Spleen (tissue), 11 donors: ENCODE measurements around the gene RSBN1L. TPM values are rescaled to one million over a fixed set of nuclear protein-coding genes. Genes with fewer than 3 reads are reported as not detected.
"Not testable (repeated sequence)": the region's sequence is repeated elsewhere in the genome, so short reads cannot be mapped to it uniquely, and the experiment has no call there.

Experiments
- DNase-seq: peaks from one replicate; pipeline ENCODE4 v3.0.0-alpha.2; 2020
- H3K27ac ChIP-seq, 8 donors: fragments of 200-600 bp; sonication (generic) in 7 of 8; 1 replicate in 4 of 8; 2 replicates in 4 of 8; pipeline versions ENCODE4 v1.5.0 to v1.8.0; 2016 to 2021; ENCODE audit warnings: inconsistent platforms in 4 of 8, mild to moderate bottlenecking in 4 of 8, moderate library complexity in 1 of 8
- H3K27me3 ChIP-seq, 7 donors: fragments of 200-600 bp; sonication (generic) in 6 of 7; replicated peaks in 1 of 7; 1 replicate in 4 of 7; 2 replicates in 3 of 7; pipeline versions ENCODE4 v1.5.0 to v1.8.0; 2016 to 2021; ENCODE audit warnings: inconsistent platforms in 3 of 7, mild to moderate bottlenecking in 1 of 7
- H3K36me3 ChIP-seq, 6 donors: fragments of 200-600 bp; sonication (generic) in 5 of 6; 1 replicate in 4 of 6; 2 replicates in 2 of 6; pipeline versions ENCODE4 v1.5.0 to v1.8.0; 2016 to 2021; ENCODE audit warnings: inconsistent platforms in 2 of 6
- H3K4me1 ChIP-seq, 6 donors: fragments of 200-600 bp; sonication (generic) in 5 of 6; 1 replicate in 3 of 6; 2 replicates in 3 of 6; pipeline versions ENCODE4 v1.5.0 to v1.8.0; 2016 to 2021; ENCODE audit warnings: inconsistent platforms in 3 of 6
- H3K4me3 ChIP-seq, 8 donors: fragments of 200-600 bp; sonication (generic) in 7 of 8; 1 replicate in 4 of 8; 2 replicates in 4 of 8; pipeline versions ENCODE4 v1.5.0 to v1.8.0; 2016 to 2021; ENCODE audit warnings: inconsistent platforms in 4 of 8, mild to moderate bottlenecking in 4 of 8, moderate library complexity in 2 of 8
- H3K9me3 ChIP-seq, 8 donors: fragments of 200-600 bp; sonication (generic) in 7 of 8; 1 replicate in 4 of 8; 2 replicates in 4 of 8; pipeline versions ENCODE4 v1.5.0 to v1.8.0; 2016 to 2021; ENCODE audit warnings: inconsistent platforms in 4 of 8
- POLR2A ChIP-seq, 3 donors: fragments of 450-650 bp; IDR thresholded peaks; one replicate each; pipeline ENCODE4 v1.5.1; 2017; ENCODE audit warnings: antibody characterized with exemption in 3 of 3, mild to moderate bottlenecking in 1 of 3
- POLR2AphosphoS5 ChIP-seq, 3 donors: sonication (generic); formaldehyde crosslinking; IDR thresholded peaks; one replicate each; pipeline ENCODE4 v1.5.1; 2017; ENCODE audit warnings: antibody characterized with exemption in 3 of 3
- WGBS, 5 donors: extraction: QIAGEN DNeasy Blood & Tissue Kit in 3 of 5; methylation state at CpG; one replicate each; pipeline versions ENCODE4 v1.1.5 to v1.1.7; 2013 to 2018; 5-methylcytosine and 5-hydroxymethylcytosine counted together
- intact Hi-C: fragments of 100-400 bp; cut with DNase I; formaldehyde crosslinking; loops from one replicate; pipeline ENCODE4 v1.15.0; 2023; ENCODE audit warnings: low total_unique reads
- polyA plus RNA-seq, 3 donors: library from polyadenylated mRNA; stranded (reverse); fragments of 200-250 nt; gene quantifications; one replicate each; pipeline ENCODE4 v1.2.1, GENCODE V29; 2013
- total RNA-seq, 7 donors: library from RNA; depleted of rRNA in 3 of 7; stranded (reverse); fragments of >200 nt in 3 of 7; fragmentation: NEBNext Ultra II Directional in 4 of 7; extraction: Animal tissue kit (Norgen Biotek cat#: 25700) in 4 of 7; gene quantifications; one replicate each; pipeline versions ENCODE4 v1.1.0 to v1.2.1, GENCODE V29; 2016 to 2021
- TF ChIP-seq, protein P1 (sequence below), 11 experiments: fragments of 200-600 bp in 7 of 11; fragments of 450-650 bp in 4 of 11; sonication (generic) in 4 of 11; IDR thresholded peaks in 8 of 11; conservative IDR thresholded peaks in 3 of 11; 1 replicate in 7 of 11; 2 replicates in 4 of 11; pipeline versions ENCODE4 v1.4.0 to v1.8.0; 2016 to 2021; ENCODE audit warnings: antibody characterized with exemption in 11 of 11, inconsistent platforms in 4 of 11, mild to moderate bottlenecking in 1 of 11
- donor health status: healthy with polysubstance abuse.
- donor health status: DM: no; HTN: no; CAD: no; lungs with moderate emphysema.
- donor health status: DM: no; HTN: no; CAD: no.
- donor health status: Bipolar disorder and iron deficiency.
- donor health status: healthy.
- donor health status: DM: no; HTN: no; CAD: no.
- donor health status: DM: yes; HTN: yes; CAD: no.

The RSBN1L gene
- total and polyA plus RNA-seq, 10 donors: 9.4 to 32.5 (median 27.5) TPM

DNA sequence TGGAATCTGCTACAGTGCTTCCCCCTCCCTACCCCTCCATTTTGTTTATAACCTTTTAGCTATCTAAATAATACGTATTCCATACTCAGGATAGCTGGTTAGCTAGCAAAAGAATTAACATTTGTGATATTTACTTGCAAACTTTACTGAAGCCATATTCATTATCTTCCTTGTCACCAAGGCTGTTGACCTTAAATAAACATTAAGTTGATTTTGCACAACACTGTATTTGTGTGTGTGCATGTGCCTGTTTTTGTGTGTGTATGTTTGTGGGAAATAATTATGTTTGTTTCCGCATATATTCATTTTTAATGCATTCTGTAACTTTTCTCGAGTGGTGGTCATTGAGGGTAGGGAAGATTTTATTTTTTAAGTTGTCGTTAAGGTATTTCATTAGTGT lies 86.1 kb downstream of the RSBN1L start:
- Histone ChIP-seq H3K27me3 (no peaks in the 10 kb centered on the region), H3K4me3 (no peak overlapping the region), H3K4me1 (peaks cover 0 to 4% (median 0%) of the 10 kb centered on the region in 6 donors), H3K9me3 (peaks cover 0 to 10% (median 0%) of the 10 kb centered on the region in 8 donors), H3K36me3 (peaks cover 0 to 85% (median 26%) of the 10 kb centered on the region in 6 donors), H3K27ac (no peak overlapping the region)
- WGBS, 5 donors: 95 to 99% (median 96%) methylated on average over 4 of the region's 4 CpGs
- intact Hi-C loops: no loop called here
- no peak for TF ChIP-seq POLR2AphosphoS5 (IDR thresholded peaks at IDR 0.05)
- DNase-seq: no peak

DNA sequence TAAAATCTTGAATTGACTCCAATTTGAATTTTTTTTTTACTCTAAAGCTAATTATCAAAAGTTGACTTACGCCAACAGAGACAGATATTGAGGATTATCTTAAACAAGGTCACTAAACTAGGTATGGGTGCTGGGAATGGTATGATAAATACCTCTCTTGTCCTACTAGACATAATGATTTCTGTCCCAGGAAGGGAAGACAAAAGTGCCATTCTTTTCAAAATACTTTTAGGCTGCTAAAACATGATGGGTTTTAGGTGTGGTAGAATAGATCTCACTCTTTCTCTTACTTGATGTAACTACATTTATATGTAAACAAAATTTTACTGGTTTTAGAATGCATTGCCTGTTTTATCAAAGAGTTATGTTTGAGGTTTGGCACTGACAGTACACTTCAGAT lies 86.9 kb downstream of the RSBN1L start:
- WGBS, 5 donors: 92 to 97% (median 96%) methylated on average over 1 of the region's 1 CpG
- H3K4me1 ChIP-seq: peaks cover 0 to 4% (median 0%) of the 10 kb centered on the region in 6 donors
- H3K27me3 ChIP-seq: no peaks in the 10 kb centered on the region
- no peak overlapping the region for H3K27ac ChIP-seq
- peaks cover 0 to 79% (median 23%) of the 10 kb centered on the region in 6 donors for H3K36me3 ChIP-seq
- H3K9me3 ChIP-seq: peaks cover 0 to 10% (median 0%) of the 10 kb centered on the region in 8 donors
- intact Hi-C loops: no loop called here
- H3K4me3 ChIP-seq: no peak overlapping the region
- DNase-seq: no peak
- TF ChIP-seq POLR2AphosphoS5 (IDR thresholded peaks at IDR 0.05): no peak
- TF ChIP-seq POLR2A (IDR thresholded peaks at IDR 0.05): no peak
- TF ChIP-seq, protein P1, sequence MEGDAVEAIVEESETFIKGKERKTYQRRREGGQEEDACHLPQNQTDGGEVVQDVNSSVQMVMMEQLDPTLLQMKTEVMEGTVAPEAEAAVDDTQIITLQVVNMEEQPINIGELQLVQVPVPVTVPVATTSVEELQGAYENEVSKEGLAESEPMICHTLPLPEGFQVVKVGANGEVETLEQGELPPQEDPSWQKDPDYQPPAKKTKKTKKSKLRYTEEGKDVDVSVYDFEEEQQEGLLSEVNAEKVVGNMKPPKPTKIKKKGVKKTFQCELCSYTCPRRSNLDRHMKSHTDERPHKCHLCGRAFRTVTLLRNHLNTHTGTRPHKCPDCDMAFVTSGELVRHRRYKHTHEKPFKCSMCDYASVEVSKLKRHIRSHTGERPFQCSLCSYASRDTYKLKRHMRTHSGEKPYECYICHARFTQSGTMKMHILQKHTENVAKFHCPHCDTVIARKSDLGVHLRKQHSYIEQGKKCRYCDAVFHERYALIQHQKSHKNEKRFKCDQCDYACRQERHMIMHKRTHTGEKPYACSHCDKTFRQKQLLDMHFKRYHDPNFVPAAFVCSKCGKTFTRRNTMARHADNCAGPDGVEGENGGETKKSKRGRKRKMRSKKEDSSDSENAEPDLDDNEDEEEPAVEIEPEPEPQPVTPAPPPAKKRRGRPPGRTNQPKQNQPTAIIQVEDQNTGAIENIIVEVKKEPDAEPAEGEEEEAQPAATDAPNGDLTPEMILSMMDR (IDR thresholded peaks at IDR 0.05 in 8 of 11, conservative IDR thresholded peaks at IDR 0.05 in 3 of 11): no peak

DNA sequence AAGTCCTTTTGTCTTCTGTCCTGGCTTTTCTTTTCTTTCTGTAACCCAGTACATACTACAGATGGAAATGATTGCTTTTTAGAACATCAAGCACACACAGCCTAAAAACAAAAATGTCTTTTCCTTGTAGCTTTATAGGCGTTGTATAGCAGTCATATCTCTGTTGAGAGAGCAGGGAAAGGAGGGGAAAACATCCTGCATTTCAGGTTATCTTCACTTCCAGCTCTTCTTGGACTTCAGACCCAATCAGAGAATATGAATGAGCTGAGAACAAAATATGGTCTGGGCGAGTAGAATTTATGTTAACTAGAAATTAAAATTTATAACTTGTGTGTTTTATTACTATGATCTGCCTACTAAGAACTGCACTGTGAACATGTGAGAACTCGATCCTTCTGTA lies 87.3 kb downstream of the RSBN1L start:
- Histone ChIP-seq H3K4me1 (peaks cover 0 to 4% (median 0%) of the 10 kb centered on the region in 6 donors), H3K36me3 (peaks cover 0 to 75% (median 19%) of the 10 kb centered on the region in 6 donors), H3K9me3 (peaks cover 0 to 10% (median 0%) of the 10 kb centered on the region in 8 donors), H3K27me3 (no peaks in the 10 kb centered on the region), H3K4me3 (no peak overlapping the region), H3K27ac (no peak overlapping the region)
- TF ChIP-seq, protein P1 (IDR thresholded peaks at IDR 0.05 in 8 of 11, conservative IDR thresholded peaks at IDR 0.05 in 3 of 11): no peak
- TF ChIP-seq POLR2AphosphoS5 (IDR thresholded peaks at IDR 0.05) (no peak), POLR2A (IDR thresholded peaks at IDR 0.05) (no peak)
- 91 to 98% (median 95%) methylated on average over 3 of the region's 3 CpGs for WGBS, 5 donors
- DNase-seq: no peak
- intact Hi-C loops: no loop called here

DNA sequence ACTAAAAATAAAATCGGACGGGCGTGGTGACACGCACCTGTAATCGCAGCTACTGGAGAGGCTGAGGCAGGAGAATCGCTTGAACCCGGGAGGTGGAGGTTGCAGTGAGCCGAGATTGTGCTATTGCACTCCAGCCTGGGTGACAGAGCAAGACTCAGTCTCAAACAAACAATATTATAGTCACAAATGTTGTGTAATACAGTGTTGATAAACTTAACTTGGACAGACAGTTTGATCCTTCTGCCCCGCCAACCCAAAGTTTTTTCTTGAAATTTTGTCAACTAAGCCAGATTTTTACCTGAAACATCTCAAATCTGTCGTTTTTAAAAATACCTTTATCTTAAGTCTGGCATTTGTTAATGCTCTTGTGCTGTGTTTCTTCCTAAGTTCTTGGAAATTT lies 88.2 kb downstream of the RSBN1L start:
- WGBS, 5 donors: 86 to 96% (median 93%) methylated on average over 10 of the region's 10 CpGs
- intact Hi-C loops, H3K4me3 ChIP-seq, H3K4me1 ChIP-seq, H3K9me3 ChIP-seq, H3K27me3 ChIP-seq, DNase-seq: not testable (repeated sequence)
- peaks cover 0 to 66% (median 11%) of the 10 kb centered on the region in 6 donors for H3K36me3 ChIP-seq
- peak overlapping the region in 1 of 8 donors; percentile 8 for H3K27ac ChIP-seq

DNA sequence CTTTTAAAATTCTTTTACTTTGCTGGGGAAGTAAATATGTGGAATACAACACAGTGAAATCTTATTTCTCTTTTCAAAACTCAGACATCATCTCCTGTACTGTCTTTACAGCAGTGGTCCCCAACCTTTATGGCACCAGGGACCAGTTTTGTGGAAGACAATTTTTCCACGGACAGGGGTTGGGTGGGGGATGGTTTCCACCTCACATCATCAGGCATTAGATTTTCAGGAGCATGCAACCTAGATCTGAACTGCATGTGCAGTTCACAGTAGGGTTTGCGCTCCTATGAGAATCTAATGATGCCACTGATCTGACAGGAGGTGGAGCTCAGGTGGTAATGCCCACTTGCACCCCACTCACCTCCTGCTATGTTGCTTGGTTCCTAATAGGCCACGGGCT lies 89.8 kb downstream of the RSBN1L start:
- H3K9me3 ChIP-seq: peaks cover 0 to 10% (median 0%) of the 10 kb centered on the region in 8 donors
- intact Hi-C loops: no loop called here
- no peak overlapping the region for H3K4me3 ChIP-seq
- DNase-seq: no peak
- peaks cover 0 to 4% (median 0%) of the 10 kb centered on the region in 6 donors for H3K4me1 ChIP-seq
- H3K27ac ChIP-seq: no peak overlapping the region
- peaks cover 0 to 50% (median 3%) of the 10 kb centered on the region in 6 donors for H3K36me3 ChIP-seq
- H3K27me3 ChIP-seq: no peaks in the 10 kb centered on the region
- 93 to 100% (median 95%) methylated on average over 3 of the region's 3 CpGs for WGBS, 5 donors
- TF ChIP-seq POLR2AphosphoS5 (IDR thresholded peaks at IDR 0.05) (no peak), POLR2A (IDR thresholded peaks at IDR 0.05) (no peak)

DNA sequence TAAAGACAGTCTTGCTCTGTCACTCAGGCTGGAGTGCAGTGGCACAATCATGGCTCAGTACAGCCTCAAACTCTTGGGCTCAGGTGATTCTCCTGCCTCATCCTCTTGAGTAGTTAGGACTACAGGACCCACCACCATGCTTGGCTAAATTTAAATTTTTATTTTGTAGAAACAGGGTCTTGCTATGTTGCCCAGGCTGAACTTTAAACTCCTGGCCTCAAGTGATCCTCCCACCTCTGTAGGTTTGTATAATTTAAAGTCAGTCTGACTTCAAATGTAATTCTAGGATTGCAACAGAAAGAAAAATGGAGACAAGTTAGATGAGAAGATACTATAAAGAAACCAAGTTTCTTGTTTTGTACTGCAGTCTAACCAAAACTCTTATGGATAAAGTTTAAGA lies 90.5 kb downstream of the RSBN1L start:
- Histone ChIP-seq H3K9me3 (peaks cover 0 to 10% (median 0%) of the 10 kb centered on the region in 8 donors), H3K4me1 (peaks cover 0 to 6% (median 0%) of the 10 kb centered on the region in 6 donors), H3K27me3 (no peaks in the 10 kb centered on the region), H3K4me3 (no peak overlapping the region), H3K27ac (no peak overlapping the region), H3K36me3 (peaks cover 0 to 43% (median 1%) of the 10 kb centered on the region in 6 donors)
- intact Hi-C loops: no loop called here
- DNase-seq: no peak
- no peak for TF ChIP-seq POLR2A (IDR thresholded peaks at IDR 0.05)
- TF ChIP-seq POLR2AphosphoS5 (IDR thresholded peaks at IDR 0.05): no peak
- TF ChIP-seq, protein P1 (IDR thresholded peaks at IDR 0.05 in 8 of 11, conservative IDR thresholded peaks at IDR 0.05 in 3 of 11): no peak
